GM18907 (cell line): ENCODE results near the gene TENM3.
A peak's percentile ranks its signal among the peaks of the same experiment; 100 is the strongest.

Source experiments
- ATAC-seq: cut with Tn5 transposase; IDR thresholded peaks from one replicate; pipeline ENCODE4 v1.9.1; 2021; ENCODE audit warnings: mild to moderate bottlenecking, moderate library complexity; ENCODE audit not compliant: unreplicated experiment

The TENM3 gene

GRCh38 chr4:182280436-182281111 is 37.4 kb downstream of the TENM3 start:
- no peak for ATAC-seq

- ATAC-seq: no peak
Observed at GRCh38 chr4:182286035-182286434, 42.8 kb downstream of the TENM3 start.

- no peak for ATAC-seq
Observed at GRCh38 chr4:182286931-182287330, 43.7 kb downstream of the TENM3 start.

- ATAC-seq: no peak
Observed at GRCh38 chr4:182288534-182288933, 45.3 kb downstream of the TENM3 start.

GRCh38 chr4:182289809-182290208 is 46.6 kb downstream of the TENM3 start:
- no peak for ATAC-seq

- no peak for ATAC-seq
Observed at GRCh38 chr4:182291175-182291574, 48.0 kb downstream of the TENM3 start.

- ATAC-seq: no peak
Observed at GRCh38 chr4:182291597-182292270, 48.5 kb downstream of the TENM3 start.

- no peak for ATAC-seq
Observed at GRCh38 chr4:182292612-182293011, 49.4 kb downstream of the TENM3 start.

GRCh38 chr4:182293691-182294255 is 50.6 kb downstream of the TENM3 start:
- no peak for ATAC-seq

GRCh38 chr4:182294451-182294850 is 51.2 kb downstream of the TENM3 start:
- no peak for ATAC-seq

GRCh38 chr4:182297659-182298058 is 54.5 kb downstream of the TENM3 start:
- no peak for ATAC-seq

- no peak for ATAC-seq
Observed at GRCh38 chr4:182301736-182302135, 58.5 kb downstream of the TENM3 start.

GRCh38 chr4:182303847-182304246 is 60.6 kb downstream of the TENM3 start:
- ATAC-seq: no peak

- peak; percentile 76 for ATAC-seq
Observed at GRCh38 chr4:182306792-182307507, 63.7 kb downstream of the TENM3 start.

- no peak for ATAC-seq
Observed at GRCh38 chr4:182307746-182308145, 64.5 kb downstream of the TENM3 start.

- no peak for ATAC-seq
Observed at GRCh38 chr4:182309877-182310276, 66.7 kb downstream of the TENM3 start.

- ATAC-seq: no peak
Observed at GRCh38 chr4:182310316-182310715, 67.1 kb downstream of the TENM3 start.

GRCh38 chr4:182310962-182311361 is 67.8 kb downstream of the TENM3 start:
- no peak for ATAC-seq

GRCh38 chr4:182314537-182314936 is 71.3 kb downstream of the TENM3 start:
- ATAC-seq: no peak

- no peak for ATAC-seq
Observed at GRCh38 chr4:182318256-182318655, 75.1 kb downstream of the TENM3 start.

- ATAC-seq: no peak
Observed at GRCh38 chr4:182320092-182320491, 76.9 kb downstream of the TENM3 start.

GRCh38 chr4:182320580-182320979 is 77.4 kb downstream of the TENM3 start:
- ATAC-seq: no peak
